ENCODE measurements around the gene SIAE.

The SIAE gene

GRCh38 chr11:124644426-124645280 lies 28.9 kb downstream of the SIAE start:
- H3K27ac Mint-ChIP-seq, result peak overlapping the region; percentile 16
- H3K36me3 Mint-ChIP-seq, result peaks cover 4% of the 10 kb centered on the region
- H3K4me3 Mint-ChIP-seq, result no peak overlapping the region
- H3K4me1 Mint-ChIP-seq, result peaks cover 20% of the 10 kb centered on the region
- H3K9me3 Mint-ChIP-seq, result no peaks in the 10 kb centered on the region
- H3K27me3 Mint-ChIP-seq, result no peaks in the 10 kb centered on the region
- peak; percentile 48 for ATAC-seq

GRCh38 chr11:124643605-124644425 lies 29.7 kb downstream of the SIAE start:
- no peak for ATAC-seq
- H3K27me3 Mint-ChIP-seq, result no peaks in the 10 kb centered on the region
- H3K4me3 Mint-ChIP-seq, result no peak overlapping the region
- H3K4me1 Mint-ChIP-seq, result peaks cover 20% of the 10 kb centered on the region
- peaks cover 4% of the 10 kb centered on the region for H3K36me3 Mint-ChIP-seq
- no peak overlapping the region for H3K27ac Mint-ChIP-seq
- H3K9me3 Mint-ChIP-seq, result no peaks in the 10 kb centered on the region

- no peaks in the 10 kb centered on the region for H3K27me3 Mint-ChIP-seq
- H3K27ac Mint-ChIP-seq, result no peak overlapping the region
- ATAC-seq, result no peak
- H3K36me3 Mint-ChIP-seq, result peaks cover 4% of the 10 kb centered on the region
- no peak overlapping the region for H3K4me3 Mint-ChIP-seq
- peaks cover 20% of the 10 kb centered on the region for H3K4me1 Mint-ChIP-seq
- no peaks in the 10 kb centered on the region for H3K9me3 Mint-ChIP-seq
Measured at GRCh38 chr11:124643042-124643604, 30.4 kb downstream of the SIAE start.

GRCh38 chr11:124642628-124643027 lies 30.9 kb downstream of the SIAE start:
- Mint-ChIP-seq H3K27me3 (no peaks in the 10 kb centered on the region), H3K27ac (no peak overlapping the region), H3K36me3 (peaks cover 9% of the 10 kb centered on the region), H3K4me1 (peaks cover 20% of the 10 kb centered on the region), H3K9me3 (no peaks in the 10 kb centered on the region), H3K4me3 (no peak overlapping the region)
- no peak for ATAC-seq

- no peak for ATAC-seq
- no peaks in the 10 kb centered on the region for H3K9me3 Mint-ChIP-seq
- H3K27me3 Mint-ChIP-seq, result no peaks in the 10 kb centered on the region
- H3K27ac Mint-ChIP-seq, result no peak overlapping the region
- H3K4me1 Mint-ChIP-seq, result peaks cover 11% of the 10 kb centered on the region
- H3K4me3 Mint-ChIP-seq, result no peak overlapping the region
- H3K36me3 Mint-ChIP-seq, result peaks cover 24% of the 10 kb centered on the region
Measured at GRCh38 chr11:124640666-124641065, 32.9 kb downstream of the SIAE start.

DNA sequence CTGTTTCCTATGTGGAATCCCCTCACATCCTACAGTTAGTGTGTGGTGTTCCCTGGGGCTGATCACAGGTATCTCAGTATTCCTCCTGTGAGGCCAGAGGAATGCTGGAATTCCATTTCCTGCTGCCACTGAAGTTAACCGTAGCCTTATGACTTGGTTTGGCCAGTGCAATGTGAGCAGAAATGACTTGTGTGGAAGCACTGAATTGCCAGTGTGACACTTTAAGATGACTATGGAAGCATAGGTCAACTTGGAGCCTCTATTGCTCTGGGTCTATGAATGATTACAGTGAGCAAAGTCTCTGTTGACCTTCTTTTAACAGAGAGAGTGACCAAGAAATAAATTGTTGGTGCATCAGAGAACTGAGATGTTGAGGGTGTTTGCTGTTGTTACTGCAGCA lies 34.4 kb downstream of the SIAE start:
- Mint-ChIP-seq H3K4me1 (no peaks in the 10 kb centered on the region), H3K27ac (no peak overlapping the region), H3K27me3 (no peaks in the 10 kb centered on the region), H3K9me3 (no peaks in the 10 kb centered on the region), H3K36me3 (peaks cover 25% of the 10 kb centered on the region), H3K4me3 (no peak overlapping the region)
- ATAC-seq, result no peak

DNA sequence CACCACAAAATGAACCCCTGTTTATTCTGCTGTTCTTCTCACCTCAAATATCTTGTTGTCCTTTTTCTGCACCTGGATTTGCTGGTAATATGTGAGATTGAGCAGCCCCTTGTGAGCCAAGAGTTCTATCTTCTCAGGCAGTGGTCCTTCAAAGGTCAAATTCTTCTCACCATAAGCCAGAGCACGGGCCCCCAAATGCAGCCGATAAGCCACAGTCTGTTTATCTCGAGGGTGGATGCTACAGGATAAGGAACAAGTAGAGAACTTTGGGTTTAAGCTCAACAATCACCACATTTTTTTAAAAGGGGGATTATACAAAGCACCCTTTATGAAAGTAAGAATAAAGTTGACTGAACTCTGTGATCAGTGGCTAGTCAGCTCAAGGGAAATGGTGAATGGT lies 35.0 kb downstream of the SIAE start:
- no peaks in the 10 kb centered on the region for H3K4me1 Mint-ChIP-seq
- H3K9me3 Mint-ChIP-seq, result no peaks in the 10 kb centered on the region
- no peak overlapping the region for H3K4me3 Mint-ChIP-seq
- no peak overlapping the region for H3K27ac Mint-ChIP-seq
- H3K36me3 Mint-ChIP-seq, result peaks cover 32% of the 10 kb centered on the region
- H3K27me3 Mint-ChIP-seq, result no peaks in the 10 kb centered on the region
- no peak for ATAC-seq

GRCh38 chr11:124635932-124636331 lies 37.6 kb downstream of the SIAE start:
- no peak overlapping the region for H3K4me3 Mint-ChIP-seq
- H3K9me3 Mint-ChIP-seq, result no peaks in the 10 kb centered on the region
- no peak for ATAC-seq
- H3K27ac Mint-ChIP-seq, result no peak overlapping the region
- H3K27me3 Mint-ChIP-seq, result no peaks in the 10 kb centered on the region
- H3K4me1 Mint-ChIP-seq, result no peaks in the 10 kb centered on the region
- H3K36me3 Mint-ChIP-seq, result peaks cover 50% of the 10 kb centered on the region

- no peak for ATAC-seq
- no peak overlapping the region for H3K27ac Mint-ChIP-seq
- no peaks in the 10 kb centered on the region for H3K27me3 Mint-ChIP-seq
- H3K36me3 Mint-ChIP-seq, result peaks cover 63% of the 10 kb centered on the region
- H3K9me3 Mint-ChIP-seq, result no peaks in the 10 kb centered on the region
- no peaks in the 10 kb centered on the region for H3K4me1 Mint-ChIP-seq
- no peak overlapping the region for H3K4me3 Mint-ChIP-seq
Measured at GRCh38 chr11:124633355-124633754, 40.2 kb downstream of the SIAE start.

GRCh38 chr11:124629961-124630360 lies 43.6 kb downstream of the SIAE start:
- H3K4me3 Mint-ChIP-seq, result no peak overlapping the region
- peaks cover 7% of the 10 kb centered on the region for H3K4me1 Mint-ChIP-seq
- no peak for ATAC-seq
- H3K9me3 Mint-ChIP-seq, result no peaks in the 10 kb centered on the region
- peaks cover 65% of the 10 kb centered on the region for H3K36me3 Mint-ChIP-seq
- no peaks in the 10 kb centered on the region for H3K27me3 Mint-ChIP-seq
- H3K27ac Mint-ChIP-seq, result no peak overlapping the region

- H3K27ac Mint-ChIP-seq, result no peak overlapping the region
- no peak overlapping the region for H3K4me3 Mint-ChIP-seq
- peaks cover 18% of the 10 kb centered on the region for H3K4me1 Mint-ChIP-seq
- no peaks in the 10 kb centered on the region for H3K27me3 Mint-ChIP-seq
- ATAC-seq, result no peak
- no peaks in the 10 kb centered on the region for H3K9me3 Mint-ChIP-seq
- peaks cover 48% of the 10 kb centered on the region for H3K36me3 Mint-ChIP-seq
Measured at GRCh38 chr11:124627546-124627945, 46.0 kb downstream of the SIAE start.

DNA sequence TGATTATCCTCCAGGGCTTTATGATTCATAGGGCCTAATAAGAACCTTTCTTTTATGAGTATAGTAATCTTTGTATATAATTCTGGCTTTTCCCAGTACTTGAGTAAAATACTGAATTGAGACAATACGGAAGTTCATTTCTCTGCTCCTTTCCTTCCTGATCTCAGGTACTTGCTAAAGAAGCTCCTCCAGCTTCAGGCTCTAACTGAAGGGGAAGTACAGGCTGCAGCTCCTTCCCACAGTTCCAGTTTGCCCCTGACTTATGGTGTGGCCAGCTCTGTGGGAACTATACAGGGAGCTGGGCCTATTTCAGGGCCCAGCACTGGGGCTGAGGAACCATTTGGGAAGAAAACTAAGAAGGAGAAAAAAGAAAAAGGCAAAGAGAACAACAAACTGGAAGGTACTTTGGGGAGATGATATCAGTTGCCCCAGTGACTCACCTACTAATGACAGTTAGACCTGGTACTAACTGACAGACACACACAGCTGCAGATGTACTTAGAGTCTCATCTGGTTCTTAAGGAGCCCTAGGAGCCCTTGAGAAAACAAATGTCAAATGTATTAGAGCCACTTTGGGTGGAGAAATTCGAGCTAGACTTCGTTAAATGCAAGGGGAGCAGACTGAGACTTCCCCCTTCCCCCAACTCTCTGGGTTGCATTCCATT lies 47.9 kb downstream of the SIAE start:
- Mint-ChIP-seq H3K36me3 (peaks cover 37% of the 10 kb centered on the region), H3K9me3 (no peaks in the 10 kb centered on the region), H3K27me3 (no peaks in the 10 kb centered on the region), H3K27ac (no peak overlapping the region), H3K4me3 (no peak overlapping the region), H3K4me1 (peaks cover 18% of the 10 kb centered on the region)
- no peak for ATAC-seq

- H3K36me3 Mint-ChIP-seq, result peaks cover 28% of the 10 kb centered on the region
- H3K4me1 Mint-ChIP-seq, result peaks cover 18% of the 10 kb centered on the region
- peak overlapping the region; percentile 89 for H3K4me3 Mint-ChIP-seq
- H3K9me3 Mint-ChIP-seq, result no peaks in the 10 kb centered on the region
- H3K27ac Mint-ChIP-seq, result peak overlapping the region; percentile 93
- H3K27me3 Mint-ChIP-seq, result peaks cover 10% of the 10 kb centered on the region
- ATAC-seq, result no peak
Measured at GRCh38 chr11:124623861-124624525, 49.5 kb downstream of the SIAE start.

DNA sequence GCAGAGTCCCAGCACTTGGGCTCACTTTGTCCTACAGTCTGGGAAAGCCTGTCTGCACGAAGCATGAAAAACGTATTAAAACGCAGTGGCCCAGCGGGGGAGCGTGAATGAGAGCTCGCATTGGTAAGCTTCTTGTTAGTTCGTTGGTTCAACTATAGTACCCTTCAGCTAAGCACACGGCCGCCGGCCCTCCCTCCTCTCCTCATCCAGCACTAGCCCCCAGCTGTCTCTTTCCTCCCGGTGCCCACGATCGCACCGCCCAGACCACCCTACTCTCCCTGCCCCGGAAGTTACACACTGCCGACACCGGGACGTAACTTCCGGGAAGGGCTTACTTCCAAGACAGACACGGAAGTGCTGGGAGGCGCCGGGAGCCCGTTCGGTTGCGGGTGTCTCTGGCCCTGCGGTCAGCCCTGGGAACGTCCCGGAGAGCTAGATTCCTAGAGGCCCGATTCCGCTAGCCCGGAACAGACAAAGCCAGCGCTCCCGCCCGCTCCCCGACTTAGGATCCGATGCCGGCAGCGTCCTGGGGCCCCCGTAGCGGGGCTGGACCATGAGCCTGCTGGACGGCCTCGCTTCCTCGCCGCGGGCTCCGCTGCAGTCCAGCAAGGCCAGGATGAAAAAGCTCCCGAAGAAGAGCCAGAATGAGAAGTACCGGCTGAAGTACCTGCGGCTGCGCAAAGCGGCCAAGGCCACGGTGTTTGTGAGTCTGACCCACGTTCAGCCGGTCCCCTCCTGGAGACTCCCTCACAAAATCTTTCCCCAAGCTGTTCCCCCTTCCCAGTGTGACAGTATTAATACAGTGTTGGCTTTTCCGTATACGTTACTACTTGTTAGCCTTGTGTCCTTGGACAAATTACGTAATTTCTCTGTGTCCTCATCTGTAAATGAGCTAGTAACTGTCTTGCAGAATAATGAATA lies 50.7 kb downstream of the SIAE start, which contains the start of gene TBRG1:
TBRG1 (plus strand) TSS at position 334 of the 921 bp plus-strand sequence; CDS start at position 554, 220 bp downstream.
- H3K4me3 Mint-ChIP-seq, result peak within 1 kb of the TSS; percentile 89
- peak within 1 kb of the TSS; percentile 93 for H3K27ac Mint-ChIP-seq
- H3K27me3 Mint-ChIP-seq, result peaks cover 22% of the 10 kb centered on the region
- peaks cover 21% of the 10 kb centered on the region for H3K36me3 Mint-ChIP-seq
- peaks cover 18% of the 10 kb centered on the region for H3K4me1 Mint-ChIP-seq
- peak; percentile 98 for ATAC-seq
- H3K9me3 Mint-ChIP-seq, result no peaks in the 10 kb centered on the region

Data from stimulated activated memory B cell treated with anti-CD40 and anti-IgM and Interleukin-4, amounts not matched to agents 10 μg/mL and 1 μg/mL and 100 μg/mL, for 72 hours (primary cell).